HG02763 (cell line): ENCODE data around the gene NEFH.
"Not testable (repeated sequence)": the region's sequence is repeated elsewhere in the genome, so short reads cannot be mapped to it uniquely, and the experiment has no call there.

Experiments used
- ATAC-seq: cut with Tn5 transposase; IDR thresholded peaks from one replicate; pipeline ENCODE4 v1.9.1; 2021; ENCODE audit warnings: mild to moderate bottlenecking, moderate library complexity; ENCODE audit not compliant: unreplicated experiment

The NEFH gene

DNA sequence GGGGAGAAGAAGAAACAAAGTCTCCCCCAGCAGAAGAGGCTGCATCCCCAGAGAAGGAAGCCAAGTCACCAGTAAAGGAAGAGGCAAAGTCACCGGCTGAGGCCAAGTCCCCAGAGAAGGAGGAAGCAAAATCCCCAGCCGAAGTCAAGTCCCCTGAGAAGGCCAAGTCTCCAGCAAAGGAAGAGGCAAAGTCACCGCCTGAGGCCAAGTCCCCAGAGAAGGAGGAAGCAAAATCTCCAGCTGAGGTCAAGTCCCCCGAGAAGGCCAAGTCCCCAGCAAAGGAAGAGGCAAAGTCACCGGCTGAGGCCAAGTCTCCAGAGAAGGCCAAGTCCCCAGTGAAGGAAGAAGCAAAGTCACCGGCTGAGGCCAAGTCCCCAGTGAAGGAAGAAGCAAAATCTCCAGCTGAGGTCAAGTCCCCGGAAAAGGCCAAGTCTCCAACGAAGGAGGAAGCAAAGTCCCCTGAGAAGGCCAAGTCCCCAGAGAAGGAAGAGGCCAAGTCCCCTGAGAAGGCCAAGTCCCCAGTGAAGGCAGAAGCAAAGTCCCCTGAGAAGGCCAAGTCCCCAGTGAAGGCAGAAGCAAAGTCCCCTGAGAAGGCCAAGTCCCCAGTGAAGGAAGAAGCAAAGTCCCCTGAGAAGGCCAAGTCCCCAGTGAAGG lies 9.2 kb downstream of the NEFH start:
- ATAC-seq, result not testable (repeated sequence)

DNA sequence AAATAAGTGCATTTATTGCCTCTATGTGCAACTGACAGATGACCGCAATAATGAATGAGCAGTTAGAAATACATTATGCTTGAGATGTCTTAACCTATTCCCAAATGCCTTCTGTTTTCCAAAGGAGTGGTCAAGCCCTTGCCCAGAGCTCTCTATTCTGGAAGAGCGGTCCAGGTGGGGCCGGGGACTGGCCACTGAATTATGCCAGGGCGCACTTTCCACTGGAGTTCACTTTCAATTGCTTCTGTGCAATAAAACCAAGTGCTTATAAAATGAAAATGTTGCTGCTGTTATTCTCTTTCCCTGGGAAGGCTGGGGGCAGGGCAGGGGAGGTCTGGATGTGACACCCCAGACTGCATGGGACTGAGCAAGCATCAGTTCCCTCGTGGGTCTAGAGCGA lies 11.0 kb downstream of the NEFH start:
- ATAC-seq, result no peak

DNA sequence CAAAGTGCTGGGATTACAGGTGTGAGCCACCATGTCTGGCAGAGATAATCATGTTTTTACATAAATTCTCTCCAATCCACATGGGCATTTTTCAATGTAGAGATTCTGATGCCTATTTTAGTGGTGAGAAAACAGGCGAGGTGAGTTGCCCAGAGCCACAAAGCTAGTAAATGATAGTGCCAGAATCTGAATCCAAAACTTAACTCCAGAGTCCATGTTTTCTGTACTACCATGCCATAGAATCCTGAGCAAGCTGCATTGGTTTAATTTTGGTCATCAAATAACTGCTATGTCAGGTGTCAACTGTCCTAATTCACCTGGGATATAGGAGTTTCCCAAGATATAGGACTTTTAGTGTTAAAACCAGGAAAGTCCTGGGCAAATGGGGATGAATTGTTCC lies 13.6 kb downstream of the NEFH start:
- no peak for ATAC-seq

DNA sequence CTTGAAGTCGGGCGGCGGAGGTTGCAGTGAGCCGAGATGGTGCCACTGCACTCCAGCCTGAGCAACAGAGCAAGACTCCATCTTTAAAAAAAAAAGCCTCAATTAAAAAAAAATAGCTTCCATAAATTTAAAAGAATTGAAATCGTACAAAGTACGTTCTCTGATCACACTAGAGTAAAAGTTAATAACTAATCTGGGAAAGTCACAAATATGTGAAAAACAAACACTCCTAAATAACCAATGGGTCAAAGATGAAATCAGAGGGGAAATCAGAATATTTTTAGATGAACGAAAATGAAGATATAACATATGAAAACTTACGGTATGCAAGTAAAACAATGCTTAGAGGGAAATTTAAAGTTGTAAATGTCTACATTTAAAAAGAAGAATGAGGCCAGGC lies 19.8 kb downstream of the NEFH start:
- ATAC-seq, result no peak

DNA sequence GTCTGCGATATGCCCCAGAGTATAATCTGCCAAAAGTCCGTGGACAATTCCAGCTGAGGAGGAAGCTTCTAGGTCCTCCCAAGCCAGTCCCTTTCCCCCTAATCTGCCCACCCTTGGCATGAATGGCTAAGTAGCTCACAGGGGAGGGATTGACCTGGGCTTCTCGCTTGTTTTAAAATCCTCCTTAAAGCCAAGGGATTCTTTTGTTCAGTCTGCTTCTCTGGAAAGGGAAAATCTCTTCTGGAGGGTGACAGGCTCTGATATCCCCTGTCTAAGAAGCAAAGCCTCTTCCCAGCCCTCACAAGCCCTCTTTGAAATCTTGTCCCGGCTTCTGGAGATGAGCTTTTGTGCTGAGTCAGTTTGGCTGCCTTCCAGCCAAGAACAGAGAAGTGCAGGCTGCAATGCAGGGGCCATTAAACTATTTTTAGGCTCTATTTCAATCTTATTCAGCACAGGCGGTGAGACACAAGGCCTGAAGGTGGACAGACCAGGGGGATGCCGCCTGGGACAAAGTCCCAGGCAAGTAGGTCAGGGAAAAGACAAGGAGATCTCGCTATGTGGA lies 23.9 kb downstream of the NEFH start:
- no peak for ATAC-seq

DNA sequence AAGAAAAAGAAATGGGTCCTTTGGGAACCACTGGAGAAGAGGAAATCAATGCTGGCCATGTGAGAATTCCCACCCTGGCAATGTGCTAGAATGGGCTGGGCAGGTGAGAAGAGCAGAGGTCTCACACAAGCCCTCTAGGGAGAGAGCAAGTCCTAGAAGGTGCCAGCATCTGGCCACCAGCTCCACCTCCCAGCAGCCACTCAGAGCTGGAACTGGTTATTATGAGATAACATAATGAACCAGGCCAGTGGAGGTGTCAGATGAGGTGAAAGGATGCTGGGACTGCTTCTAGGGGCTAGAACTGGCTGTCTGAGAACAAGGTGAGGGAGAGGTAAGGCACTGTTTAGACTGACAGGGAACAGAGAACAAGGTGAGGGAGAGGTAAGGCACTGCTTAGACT lies 29.3 kb downstream of the NEFH start:
- ATAC-seq, result no peak

DNA sequence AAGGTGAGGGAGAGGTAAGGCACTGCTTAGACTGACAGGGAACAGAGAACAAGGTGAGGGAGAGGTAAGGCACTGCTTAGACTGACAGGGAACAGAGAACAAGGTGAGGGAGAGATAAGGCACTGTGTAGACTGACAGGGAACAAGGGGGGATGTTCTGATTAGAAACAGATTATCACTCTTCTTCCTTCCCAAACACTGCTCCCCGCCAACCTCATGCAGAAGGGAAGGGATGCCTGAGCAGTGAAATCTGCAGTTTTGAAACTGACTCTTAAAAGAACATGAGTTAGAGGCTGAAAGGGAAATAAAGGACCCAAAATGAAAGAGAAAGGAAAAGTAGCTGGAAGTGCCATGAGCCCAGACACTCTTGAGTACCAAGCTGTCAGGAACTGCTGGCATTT lies 29.8 kb downstream of the NEFH start:
- ATAC-seq, result no peak

DNA sequence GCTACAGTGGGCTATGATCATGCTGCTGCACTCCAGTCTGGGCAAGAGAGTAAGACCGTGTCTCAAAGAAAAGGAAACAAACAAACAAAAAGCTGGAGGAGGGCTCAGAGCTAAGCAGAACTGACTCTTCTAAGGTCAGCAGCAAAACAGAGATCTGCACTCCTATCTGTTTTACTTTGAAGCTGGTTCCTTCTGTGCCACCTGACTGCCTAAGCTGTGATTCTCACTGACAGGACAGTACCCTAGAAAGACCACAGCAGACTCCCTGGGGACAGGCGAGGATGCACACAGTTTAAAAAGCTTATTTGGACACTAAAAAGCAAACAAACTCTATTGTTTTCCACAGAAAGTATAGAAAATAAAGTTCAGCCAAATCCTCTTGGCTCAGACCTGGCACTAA lies 30.5 kb downstream of the NEFH start:
- no peak for ATAC-seq

DNA sequence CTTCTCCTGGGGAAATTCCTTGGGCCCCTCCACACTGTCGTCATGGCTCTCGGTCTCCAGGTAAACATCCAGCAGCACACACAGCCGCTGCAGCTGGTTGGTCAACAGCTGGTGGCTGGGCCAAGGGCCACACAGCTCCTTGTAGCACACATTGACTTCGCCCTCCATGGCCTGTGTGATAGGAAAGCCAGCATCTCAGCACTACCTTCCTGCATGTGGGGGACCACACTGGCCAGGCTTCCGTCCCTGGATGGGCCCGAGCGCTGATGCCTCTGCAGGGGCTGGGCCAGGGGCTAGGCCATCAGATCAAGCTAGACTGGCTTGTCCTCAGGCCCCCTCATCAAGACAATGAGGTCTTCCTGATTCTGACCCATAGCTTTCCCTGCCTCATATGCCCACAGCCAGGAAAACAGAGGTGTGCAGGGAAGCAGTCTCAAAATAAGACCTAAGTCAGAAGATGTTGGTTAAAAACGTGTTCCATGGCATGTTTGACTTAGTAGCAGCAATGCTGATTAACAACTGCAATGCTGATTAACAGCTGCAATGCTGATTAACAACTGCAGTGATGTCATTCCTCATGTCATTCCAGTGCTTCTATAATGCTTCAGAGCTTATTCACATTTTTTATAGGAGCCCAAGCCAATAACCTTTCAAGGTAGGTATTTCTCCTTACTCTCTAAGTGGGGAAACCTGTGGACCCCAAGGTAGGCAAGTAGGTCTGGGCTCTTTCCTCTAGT lies 31.3 kb downstream of the NEFH start:
- no peak for ATAC-seq

DNA sequence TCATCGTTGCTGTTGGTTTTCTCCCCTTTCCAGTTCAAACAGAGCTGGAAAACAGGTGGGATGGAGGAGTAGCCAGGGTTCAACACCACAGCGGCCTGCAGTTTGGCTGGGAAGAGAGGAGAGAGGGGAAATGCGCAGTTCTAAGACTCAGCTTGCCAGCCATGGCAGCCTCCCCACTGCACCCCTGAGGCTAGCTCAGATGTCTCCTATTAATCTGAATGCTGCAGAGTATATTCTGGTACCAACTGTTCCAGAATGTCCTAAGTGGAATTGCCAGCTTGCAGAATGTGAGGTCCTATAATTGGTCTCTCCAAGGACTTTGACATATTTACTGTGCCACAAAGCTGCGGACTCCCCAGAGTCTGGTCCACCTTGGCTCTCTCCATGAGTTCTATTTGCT lies 32.0 kb downstream of the NEFH start:
- no peak for ATAC-seq

DNA sequence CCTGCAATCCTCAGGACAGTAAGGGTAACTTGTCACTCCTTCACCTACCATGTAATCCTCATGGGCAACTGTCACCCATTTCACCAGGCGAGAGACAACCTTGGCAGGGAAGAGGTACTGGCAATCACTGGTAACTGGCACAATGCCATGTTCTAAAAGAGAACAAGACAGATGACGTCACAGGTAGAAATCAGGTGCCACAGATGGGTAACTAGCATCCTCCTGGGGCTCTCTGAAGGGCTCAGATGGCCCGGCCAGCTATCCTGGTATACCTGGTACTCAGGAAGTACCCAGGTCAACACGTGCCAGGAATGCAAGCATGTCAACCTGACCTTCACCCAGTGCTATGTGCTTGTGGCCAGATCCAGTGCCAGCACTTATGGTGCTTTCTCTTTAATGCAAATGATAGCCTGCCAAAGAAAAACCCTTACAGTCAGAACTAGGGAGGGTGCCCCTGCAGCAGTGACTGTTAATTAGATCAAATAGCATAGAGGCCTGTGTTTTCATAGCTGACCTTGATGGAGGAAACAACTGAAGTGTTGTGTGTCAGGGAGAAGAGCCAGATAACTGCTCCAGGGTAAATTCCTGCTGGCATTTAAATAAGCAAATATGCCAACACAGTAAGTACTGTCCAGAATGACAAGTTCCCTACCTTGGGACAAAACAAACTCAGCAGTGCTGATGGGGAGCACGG lies 37.3 kb downstream of the NEFH start:
- ATAC-seq, result no peak

DNA sequence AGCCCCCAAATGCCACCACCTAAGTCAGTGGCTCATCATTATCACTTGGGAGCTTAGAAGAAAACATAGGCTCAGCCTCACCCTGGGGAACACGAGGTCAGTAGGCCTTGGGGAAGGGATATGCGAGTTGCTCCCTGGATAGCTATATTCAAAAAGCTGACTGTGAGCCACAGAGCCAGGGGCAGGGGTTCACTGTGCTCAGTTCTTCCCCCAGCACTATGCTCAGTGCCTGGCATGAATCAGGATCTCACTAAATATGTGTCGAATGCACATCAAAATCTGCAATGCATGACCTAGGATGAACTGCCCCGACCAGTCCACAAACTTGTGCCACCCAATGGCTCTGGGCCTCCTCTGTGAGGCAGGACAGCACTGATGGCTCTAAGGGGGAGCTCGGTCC lies 38.4 kb downstream of the NEFH start:
- no peak for ATAC-seq

DNA sequence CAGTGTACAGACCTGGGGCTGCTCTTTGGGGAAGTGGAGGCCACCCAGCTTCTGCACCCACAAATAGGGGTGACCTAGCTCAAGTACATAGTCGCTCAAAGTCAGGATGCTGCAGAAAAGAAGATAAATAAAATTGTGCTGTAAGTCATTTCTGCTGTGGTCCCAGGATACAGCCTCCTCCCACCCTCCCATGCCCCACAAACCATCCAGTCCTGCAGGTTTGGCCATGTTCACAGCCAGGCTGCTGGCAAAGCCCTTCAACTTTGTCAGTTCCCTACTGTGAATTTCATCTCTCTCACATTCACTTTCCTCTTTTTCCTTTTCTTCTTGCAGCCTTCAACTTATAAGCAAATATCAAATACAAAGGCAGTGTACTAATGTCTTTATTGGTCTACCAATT lies 40.0 kb downstream of the NEFH start:
- no peak for ATAC-seq

DNA sequence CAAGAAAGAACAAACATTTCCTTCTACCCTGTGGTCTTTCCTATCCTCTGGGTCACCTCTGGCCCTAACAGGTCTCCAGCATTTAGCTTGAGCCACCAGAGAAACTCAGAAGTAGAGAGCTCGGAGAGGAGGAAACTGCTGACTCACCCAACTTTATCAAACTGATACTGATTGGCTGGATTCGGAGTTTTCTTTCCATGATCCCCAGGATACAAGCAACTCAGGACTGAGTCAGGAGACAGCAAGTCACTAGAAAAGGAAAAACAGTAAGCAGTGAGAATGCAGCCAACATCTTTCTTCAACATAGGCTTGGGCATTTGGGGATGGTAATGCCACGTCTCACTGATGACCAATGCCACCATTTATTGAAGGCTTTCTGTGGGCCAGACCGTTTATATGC lies 40.8 kb downstream of the NEFH start:
- ATAC-seq, result no peak

DNA sequence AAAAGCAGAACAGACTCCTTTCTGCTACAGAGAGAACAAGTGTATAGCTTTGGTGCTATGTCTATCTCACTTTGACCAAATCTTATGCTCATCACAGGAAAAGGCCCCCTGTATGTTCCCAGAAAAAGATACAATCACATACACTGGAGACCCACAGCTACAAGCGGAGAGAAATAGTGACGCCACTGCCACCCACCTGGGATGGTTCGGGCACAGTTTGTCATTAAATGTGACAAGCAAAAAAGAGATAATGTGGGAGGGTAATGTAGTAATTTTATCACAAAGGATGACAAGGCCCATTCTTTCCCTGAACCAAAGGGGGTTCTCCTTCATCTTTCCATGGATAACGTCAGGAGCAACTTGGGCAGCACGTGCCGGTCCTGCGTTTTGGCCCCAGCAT lies 41.5 kb downstream of the NEFH start:
- no peak for ATAC-seq

DNA sequence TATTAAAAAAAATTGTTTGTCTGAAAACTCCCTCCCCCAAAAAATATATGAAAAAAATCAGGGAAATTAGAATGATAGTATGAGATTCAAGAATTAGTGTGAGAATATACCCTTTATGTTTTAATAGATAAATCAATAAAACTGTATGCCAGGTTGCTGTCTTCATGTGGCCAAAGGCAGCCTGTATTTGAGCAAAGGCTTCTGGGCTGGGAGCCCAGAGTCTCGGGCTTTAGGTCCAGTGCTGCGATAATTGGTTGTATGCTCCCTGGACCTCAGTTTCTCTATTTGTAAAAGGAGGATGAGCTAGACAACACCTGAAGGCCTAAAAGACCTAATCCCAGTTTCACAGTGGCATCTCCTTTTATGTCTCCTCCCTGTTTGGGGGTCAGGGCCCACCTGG lies 43.7 kb downstream of the NEFH start:
- ATAC-seq, result no peak

DNA sequence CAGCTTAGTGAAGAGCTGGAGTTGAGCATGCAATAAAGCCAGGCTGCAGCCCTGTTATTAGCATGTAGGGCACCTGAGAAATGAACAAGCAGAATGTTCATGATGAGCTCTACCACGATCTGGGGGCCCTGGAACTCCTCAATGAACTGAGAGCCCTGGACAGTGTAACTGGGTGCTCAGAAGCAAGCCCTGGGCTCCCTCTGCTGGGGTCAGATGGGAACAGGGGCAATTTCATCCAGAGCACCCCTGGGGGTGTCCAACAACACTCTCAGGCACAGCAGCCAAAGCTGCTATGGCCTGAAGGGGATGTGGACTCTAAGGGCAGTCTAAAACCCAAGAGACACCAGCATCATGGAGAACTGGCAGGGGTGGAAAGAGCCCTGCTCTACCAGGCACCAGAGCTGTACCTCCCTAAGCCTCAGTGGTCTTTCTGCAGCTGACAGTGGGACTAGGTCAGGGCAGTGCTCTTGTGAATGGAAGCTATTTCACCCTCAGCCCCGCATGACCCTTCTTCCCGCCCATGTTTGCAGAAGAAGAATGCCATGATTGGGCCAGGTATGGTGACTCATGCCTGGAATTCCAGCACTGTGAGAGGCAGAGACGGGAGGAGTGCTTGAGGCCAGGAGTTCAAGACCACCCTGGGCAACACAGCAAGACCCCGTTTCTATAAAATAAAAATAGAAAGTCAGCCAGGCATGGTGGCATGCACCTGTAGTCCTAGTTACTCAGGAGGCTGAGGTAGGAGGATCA lies 44.6 kb downstream of the NEFH start:
- no peak for ATAC-seq

DNA sequence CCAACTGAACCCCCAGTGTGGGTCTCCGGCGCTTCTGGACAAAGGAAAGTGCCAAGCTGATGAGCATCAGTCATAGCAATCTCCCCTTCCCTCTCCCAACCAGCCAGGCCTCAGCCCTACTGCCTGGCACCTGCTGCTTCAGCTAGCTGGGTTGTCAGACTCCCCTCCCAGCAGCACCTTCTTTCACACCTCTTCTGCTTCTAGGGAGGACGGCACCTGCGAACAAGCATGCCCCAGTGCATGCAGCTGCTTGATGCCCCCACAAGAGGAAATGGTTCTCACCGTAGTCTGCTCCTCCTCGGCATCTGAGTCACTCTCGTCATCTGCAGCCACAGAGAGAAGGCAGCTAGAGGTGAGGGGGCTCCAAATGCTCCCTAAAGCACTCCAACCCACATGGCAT lies 48.1 kb downstream of the NEFH start:
- no peak for ATAC-seq

DNA sequence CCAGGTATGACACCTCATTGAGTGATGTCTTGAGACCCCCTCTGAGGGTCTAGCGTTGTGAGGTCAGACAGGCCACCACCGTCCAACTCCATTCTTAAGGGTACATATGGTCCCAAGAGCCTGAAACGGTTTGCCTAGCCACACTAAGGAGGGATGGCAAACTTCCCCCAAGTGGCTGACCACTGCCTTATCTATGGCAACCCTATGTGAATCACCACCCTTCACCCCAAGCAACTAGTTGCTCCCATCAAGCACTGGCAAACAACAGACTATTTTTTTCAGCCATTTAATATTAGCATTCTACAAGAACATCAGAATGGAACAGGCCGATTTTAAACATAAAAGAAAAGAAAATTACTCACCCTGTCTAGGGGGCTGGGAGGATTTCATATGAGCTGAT lies 50.7 kb downstream of the NEFH start:
- no peak for ATAC-seq

DNA sequence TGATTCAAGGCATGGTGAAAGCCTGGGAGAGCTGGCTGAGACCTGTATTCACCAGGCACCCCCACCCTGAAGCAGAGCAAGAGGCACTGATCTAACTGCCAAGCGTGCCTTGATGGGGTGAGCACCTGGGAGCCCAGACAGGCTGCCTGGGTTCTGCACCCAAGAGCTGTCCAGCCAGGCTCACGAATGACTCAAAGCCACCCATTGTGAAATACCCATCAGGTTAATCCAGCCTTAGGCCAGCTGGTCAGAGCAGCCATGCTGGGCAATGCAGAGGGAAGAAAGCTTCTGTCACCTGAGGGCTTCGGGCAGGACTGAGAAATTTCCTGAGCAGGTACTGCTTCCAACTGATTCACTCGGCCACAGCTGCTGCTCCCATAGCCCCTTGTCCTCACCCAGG lies 51.4 kb downstream of the NEFH start:
- ATAC-seq, result no peak

DNA sequence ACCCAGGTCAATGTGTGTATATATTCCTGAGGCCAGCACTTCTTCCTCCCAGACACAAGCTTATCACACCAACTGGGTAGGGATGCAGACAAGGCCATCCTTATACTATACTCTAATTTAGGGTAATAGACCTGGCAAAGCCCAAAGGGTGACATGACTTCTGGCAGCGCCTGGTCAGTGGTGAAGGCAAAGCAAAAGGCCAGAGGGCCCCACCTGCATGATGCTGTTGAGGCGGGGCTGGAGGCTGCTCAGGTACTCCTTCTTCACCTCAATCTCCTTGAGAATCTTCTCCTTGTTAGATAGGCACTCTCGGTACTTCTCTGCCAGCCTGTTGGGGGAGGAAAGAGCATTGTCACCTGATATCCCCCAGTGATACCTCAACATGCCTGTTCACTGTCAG lies 56.4 kb downstream of the NEFH start:
- no peak for ATAC-seq
